Breast epithelium (tissue), 3 donors: ENCODE results near the gene STX18.

Experiments used
- POLR2A ChIP-seq: fragments of 450-650 bp; IDR thresholded peaks from one replicate; pipeline ENCODE4 v1.6.1; 2016; ENCODE audit warnings: antibody characterized with exemption, mild to moderate bottlenecking, moderate library complexity
- POLR2AphosphoS5 ChIP-seq, 3 donors: sonication (generic); formaldehyde crosslinking; IDR thresholded peaks; one replicate each; pipeline ENCODE4 v1.6.1; 2017; ENCODE audit warnings: antibody characterized with exemption in 3 of 3
- TF ChIP-seq, protein P1 (sequence below), 3 donors: fragments of 450-650 bp; IDR thresholded peaks; one replicate each; pipeline ENCODE4 v1.5.1; 2016 to 2017; ENCODE audit warnings: antibody characterized with exemption in 3 of 3, mild to moderate bottlenecking in 3 of 3, moderate library complexity in 3 of 3

DNA sequence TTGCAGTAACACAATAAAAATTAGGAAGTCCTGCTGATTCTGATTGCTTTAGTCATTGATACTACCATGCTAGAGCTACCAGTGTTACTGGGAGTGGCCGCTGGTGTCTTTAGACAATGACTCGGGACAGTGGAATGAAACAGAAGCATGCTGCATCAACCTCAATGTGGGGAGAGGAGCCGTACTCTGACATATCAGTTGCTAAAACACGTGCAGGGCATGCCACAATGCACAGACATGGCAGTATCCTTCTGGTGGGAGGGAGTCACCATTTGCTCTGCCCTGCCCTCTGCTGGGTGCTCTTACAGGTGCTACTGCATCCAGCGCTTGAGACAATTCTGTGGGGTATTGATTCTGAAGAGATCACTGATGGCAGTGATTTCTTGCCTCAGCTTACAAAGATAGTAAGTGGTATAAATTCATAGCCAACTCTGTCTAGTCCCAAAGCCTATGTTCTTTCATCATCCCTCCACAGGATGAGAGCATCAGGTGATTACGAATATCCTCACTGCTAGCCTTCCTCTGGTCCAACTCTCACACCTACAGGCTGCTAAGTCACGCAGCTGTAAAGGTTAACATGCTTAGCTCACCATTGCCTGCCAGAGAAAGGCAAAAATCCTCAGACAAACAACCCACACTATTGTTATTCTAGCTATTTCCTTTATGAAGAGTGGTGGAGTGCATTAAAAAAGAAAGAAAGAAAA lies 111.2 kb downstream of the STX18 start:
- no peak for TF ChIP-seq POLR2A
- TF ChIP-seq, protein P1, sequence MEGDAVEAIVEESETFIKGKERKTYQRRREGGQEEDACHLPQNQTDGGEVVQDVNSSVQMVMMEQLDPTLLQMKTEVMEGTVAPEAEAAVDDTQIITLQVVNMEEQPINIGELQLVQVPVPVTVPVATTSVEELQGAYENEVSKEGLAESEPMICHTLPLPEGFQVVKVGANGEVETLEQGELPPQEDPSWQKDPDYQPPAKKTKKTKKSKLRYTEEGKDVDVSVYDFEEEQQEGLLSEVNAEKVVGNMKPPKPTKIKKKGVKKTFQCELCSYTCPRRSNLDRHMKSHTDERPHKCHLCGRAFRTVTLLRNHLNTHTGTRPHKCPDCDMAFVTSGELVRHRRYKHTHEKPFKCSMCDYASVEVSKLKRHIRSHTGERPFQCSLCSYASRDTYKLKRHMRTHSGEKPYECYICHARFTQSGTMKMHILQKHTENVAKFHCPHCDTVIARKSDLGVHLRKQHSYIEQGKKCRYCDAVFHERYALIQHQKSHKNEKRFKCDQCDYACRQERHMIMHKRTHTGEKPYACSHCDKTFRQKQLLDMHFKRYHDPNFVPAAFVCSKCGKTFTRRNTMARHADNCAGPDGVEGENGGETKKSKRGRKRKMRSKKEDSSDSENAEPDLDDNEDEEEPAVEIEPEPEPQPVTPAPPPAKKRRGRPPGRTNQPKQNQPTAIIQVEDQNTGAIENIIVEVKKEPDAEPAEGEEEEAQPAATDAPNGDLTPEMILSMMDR (IDR thresholded peaks at IDR 0.05) = peak in 2 of 3 donors; percentile 15 to 16
- TF ChIP-seq POLR2AphosphoS5 (IDR thresholded peaks at IDR 0.05) = no peak
